SU-DHL-6 (cell line): ENCODE results near the gene MPV17L2.
A peak's percentile ranks its signal among the peaks of the same experiment; 100 is the strongest.

Experiments
- H2AFZ ChIP-seq: fragments of 200-600 bp; sonication (generic); 2 replicates; pipeline ENCODE4 v1.6.1; 2014; ENCODE audit warnings: low read depth, mild to moderate bottlenecking, moderate library complexity, mixed read lengths, antibody characterized with exemption, low read length; ENCODE audit not compliant: severe bottlenecking
- H3F3A ChIP-seq: fragments of 200-600 bp; shearing (Covaris generic); 2 replicates; pipeline ENCODE4 v1.6.0; 2016; ENCODE audit warnings: antibody characterized with exemption, mild to moderate bottlenecking; ENCODE audit not compliant: insufficient read depth
- H3K27ac ChIP-seq: fragments of 200-600 bp; sonication (generic); 2 replicates; pipeline ENCODE4 v1.5.1; 2016; ENCODE audit warnings: low read depth, mild to moderate bottlenecking, low read length, moderate library complexity, mixed read lengths
- H3K27me3 ChIP-seq: fragments of 200-600 bp; sonication (generic), shearing (Covaris generic); 2 replicates; pipeline ENCODE4 v1.6.0; 2014; ENCODE audit warnings: mild to moderate bottlenecking, low read length
- H3K36me3 ChIP-seq: fragments of 200-600 bp; sonication (generic); 2 replicates; pipeline ENCODE4 v1.6.1; 2014; ENCODE audit warnings: mild to moderate bottlenecking, low read length, mixed read lengths
- H3K4me2 ChIP-seq: fragments of 300-600, 200-600 bp; shearing (Covaris generic), sonication (generic); 2 replicates; pipeline ENCODE4 v1.6.0; 2014; ENCODE audit warnings: low read length, low read depth, mild to moderate bottlenecking; ENCODE audit not compliant: poor library complexity, severe bottlenecking
- H3K4me3 ChIP-seq: fragments of 200-600 bp; sonication (generic); 2 replicates; pipeline ENCODE4 v1.5.1; 2014; ENCODE audit warnings: antibody characterized with exemption, low read length, mild to moderate bottlenecking, mixed read lengths; ENCODE audit not compliant: insufficient read depth, poor library complexity, severe bottlenecking
- H3K79me2 ChIP-seq: fragments of 200-600 bp; sonication (generic); 2 replicates; pipeline ENCODE4 v1.6.1; 2014; ENCODE audit warnings: mild to moderate bottlenecking, low read length, moderate library complexity; ENCODE audit not compliant: insufficient read depth
- H3K9ac ChIP-seq: fragments of 200-600 bp; sonication (generic); 2 replicates; pipeline ENCODE4 v1.7.0; 2014; ENCODE audit warnings: mild to moderate bottlenecking, low read length
- H3K9me2 ChIP-seq: fragments of 200-600 bp; sonication (generic); replicated peaks from 2 replicates; pipeline ENCODE4 v1.6.1; 2014; ENCODE audit warnings: low read length; ENCODE audit not compliant: insufficient read depth
- H3K9me3 ChIP-seq: fragments of 200-600 bp; sonication (generic); 2 replicates; pipeline ENCODE4 v1.6.1; 2014; ENCODE audit warnings: low read length, mixed read lengths; ENCODE audit not compliant: insufficient read depth
- H4K20me1 ChIP-seq: fragments of 200-600 bp; sonication (generic); 2 replicates; pipeline ENCODE4 v1.6.1; 2014; ENCODE audit warnings: low read depth, mild to moderate bottlenecking, antibody characterized with exemption, low read length, moderate library complexity, mixed read lengths
- CTCF ChIP-seq: fragments of 200-600 bp; sonication (generic); IDR thresholded peaks from one replicate; pipeline ENCODE4 v1.5.1; 2017; ENCODE audit warnings: antibody characterized with exemption, mild to moderate bottlenecking, low read length, moderate library complexity; ENCODE audit not compliant: insufficient read depth, poor library complexity, severe bottlenecking
- EZH2phosphoT487 ChIP-seq: fragments of 200-600 bp; sonication (generic), shearing (Covaris generic); conservative IDR thresholded peaks from 2 replicates; pipeline ENCODE4 v1.6.1; 2018; ENCODE audit warnings: mild to moderate bottlenecking, antibody characterized with exemption, low read length, moderate library complexity, mixed read lengths

The MPV17L2 gene

GRCh38 chr19:18193388-18194180 lies 566 bp downstream of the MPV17L2 start:
- peak overlapping the region; percentile 47; the same call in 1 of the 2 replicates for H3K27ac ChIP-seq
- H3K36me3 ChIP-seq = no peaks in the 10 kb centered on the region
- H3F3A ChIP-seq = peaks cover 32% of the 10 kb centered on the region
- no peaks in the 10 kb centered on the region for H3K9me3 ChIP-seq
- H3K4me2 ChIP-seq = peak overlapping the region; percentile 82
- H3K9me2 ChIP-seq = no peaks in the 10 kb centered on the region
- peak overlapping the region; percentile 96 for H3K4me3 ChIP-seq
- no peaks in the 10 kb centered on the region for H3K27me3 ChIP-seq
- H2AFZ ChIP-seq = no peak overlapping the region
- H3K79me2 ChIP-seq = peaks cover 10% of the 10 kb centered on the region
- TF ChIP-seq CTCF = no peak
- TF ChIP-seq EZH2phosphoT487 = no peak
- H3K9ac ChIP-seq = peak overlapping the region; percentile 96
- no peaks in the 10 kb centered on the region; the same call in 1 of the 2 replicates for H4K20me1 ChIP-seq

- peak overlapping the region; percentile 96 for H3K9ac ChIP-seq
- H3K4me2 ChIP-seq = peak overlapping the region; percentile 82
- H2AFZ ChIP-seq = no peak overlapping the region
- no peaks in the 10 kb centered on the region for H3K9me3 ChIP-seq
- no peaks in the 10 kb centered on the region for H3K27me3 ChIP-seq
- peaks cover 10% of the 10 kb centered on the region for H3K79me2 ChIP-seq
- H3K9me2 ChIP-seq = no peaks in the 10 kb centered on the region
- TF ChIP-seq CTCF (no peak), EZH2phosphoT487 (no peak)
- peak overlapping the region; percentile 96 for H3K4me3 ChIP-seq
- no peaks in the 10 kb centered on the region; the same call in 1 of the 2 replicates for H4K20me1 ChIP-seq
- H3F3A ChIP-seq = peaks cover 27% of the 10 kb centered on the region
- H3K27ac ChIP-seq = no peak overlapping the region
- no peaks in the 10 kb centered on the region for H3K36me3 ChIP-seq
These were observed 1.1 kb downstream of the MPV17L2 start for GRCh38 chr19:18194181-18194530.

GRCh38 chr19:18194554-18195238 lies 1.7 kb downstream of the MPV17L2 start:
- Histone ChIP-seq H3K9ac (peak overlapping the region; percentile 96), H3K79me2 (peaks cover 10% of the 10 kb centered on the region), H3K27ac (no peak overlapping the region), H3K9me3 (no peaks in the 10 kb centered on the region), H3K27me3 (no peaks in the 10 kb centered on the region), H4K20me1 (no peaks in the 10 kb centered on the region; the same call in 1 of the 2 replicates), H2AFZ (no peak overlapping the region), H3K36me3 (no peaks in the 10 kb centered on the region), H3K9me2 (no peaks in the 10 kb centered on the region), H3K4me3 (peak overlapping the region; percentile 96), H3F3A (peaks cover 26% of the 10 kb centered on the region), H3K4me2 (peak overlapping the region; percentile 82)
- TF ChIP-seq EZH2phosphoT487 (no peak), CTCF (no peak)
